Hepatocyte (in vitro differentiated cells): ENCODE data around the gene RPA3. TPM values are rescaled to one million over a fixed set of nuclear protein-coding genes. Genes with fewer than 3 reads are reported as not detected.
A peak's percentile ranks its signal among the peaks of the same experiment; 100 is the strongest.

Experiments
- DNase-seq: peaks from one replicate; pipeline ENCODE4 v3.0.0-alpha.2; 2016; ENCODE audit warnings: low spot score
- H2AFZ ChIP-seq: fragments of 200-600 bp; sonication (generic); 2 replicates; pipeline ENCODE4 v1.6.0; 2016; ENCODE audit warnings: antibody characterized with exemption, mild to moderate bottlenecking
- H3K27ac ChIP-seq: fragments of 200-600 bp; sonication (generic); 2 replicates; pipeline ENCODE4 v1.5.1; 2016; ENCODE audit warnings: mild to moderate bottlenecking
- H3K27me3 ChIP-seq: fragments of 200-600 bp; sonication (generic); 2 replicates; pipeline ENCODE4 v1.6.1; 2016
- H3K36me3 ChIP-seq: fragments of 200-600 bp; sonication (generic); replicated peaks from 2 replicates; pipeline ENCODE4 v1.5.1; 2016; ENCODE audit warnings: low read depth; ENCODE audit not compliant: insufficient read depth
- H3K4me1 ChIP-seq: fragments of 200-600 bp; sonication (generic); 2 replicates; pipeline ENCODE4 v1.5.1; 2016; ENCODE audit warnings: mild to moderate bottlenecking, moderate library complexity; ENCODE audit not compliant: insufficient read depth
- H3K4me2 ChIP-seq: fragments of 200-600 bp; sonication (generic); 2 replicates; pipeline ENCODE4 v1.6.0; 2016
- H3K4me3 ChIP-seq: fragments of 200-600 bp; sonication (generic); 2 replicates; pipeline ENCODE4 v1.5.1; 2016; ENCODE audit warnings: mild to moderate bottlenecking
- H3K79me2 ChIP-seq: fragments of 200-600 bp; sonication (generic); 2 replicates; pipeline ENCODE4 v1.6.0; 2017; ENCODE audit warnings: mild to moderate bottlenecking
- H3K9me2 ChIP-seq: fragments of 200-600 bp; sonication (generic); replicated peaks from 2 replicates; pipeline ENCODE4 v1.6.0; 2017; ENCODE audit warnings: mild to moderate bottlenecking; ENCODE audit not compliant: insufficient read depth
- H3K9me3 ChIP-seq: fragments of 200-600 bp; sonication (generic); 2 replicates; pipeline ENCODE4 v1.5.1; 2016; ENCODE audit warnings: low read depth, mild to moderate bottlenecking
- H4K20me1 ChIP-seq: fragments of 200-600 bp; sonication (generic); 2 replicates; pipeline ENCODE4 v1.6.0; 2016; ENCODE audit warnings: mild to moderate bottlenecking; ENCODE audit not compliant: insufficient read depth, poor library complexity, severe bottlenecking
- EZH2 ChIP-seq: fragments of 200-600 bp; sonication (generic); IDR thresholded peaks from 2 replicates; pipeline ENCODE4 v1.6.1; 2016; ENCODE audit warnings: antibody characterized with exemption, mild to moderate bottlenecking, borderline replicate concordance
- EZH2phosphoT487 ChIP-seq: fragments of 200-600 bp; sonication (generic); IDR thresholded peaks from one replicate; pipeline ENCODE4 v1.6.1; 2018; ENCODE audit warnings: antibody characterized with exemption, mild to moderate bottlenecking, low read depth, moderate library complexity; ENCODE audit not compliant: unreplicated experiment, severe bottlenecking
- WGBS: methylation state at CpG from one replicate; pipeline ENCODE4 v1.1.6; 2016; ENCODE audit warnings: low lambda C conversion rate; ENCODE audit errors: missing lambda C conversion rate; 5-methylcytosine and 5-hydroxymethylcytosine counted together
- polyA plus RNA-seq: library from polyadenylated mRNA; unstranded; fragments of >200 nt; fragmentation: Nextera tagmentation; extraction: Ambion mirVana; gene quantifications from 2 replicates; pipeline ENCODE4 v1.2.1, GENCODE V29; 2016
- total RNA-seq: library from RNA; depleted of rRNA; stranded (reverse); fragments of >200 nt; gene quantifications from 2 replicates; pipeline ENCODE4 v1.2.3, GENCODE V29; 2014
- TF ChIP-seq, protein P1 (sequence below): fragments of 200-600 bp; sonication (generic); IDR thresholded peaks from 2 replicates; pipeline ENCODE4 v1.5.1; 2016; ENCODE audit warnings: antibody characterized with exemption, mild to moderate bottlenecking; ENCODE audit not compliant: poor library complexity

Gene RPA3
- total and polyA plus RNA-seq, 2 experiments from 2014 or later: 17.3 to 38.2 TPM

DNA sequence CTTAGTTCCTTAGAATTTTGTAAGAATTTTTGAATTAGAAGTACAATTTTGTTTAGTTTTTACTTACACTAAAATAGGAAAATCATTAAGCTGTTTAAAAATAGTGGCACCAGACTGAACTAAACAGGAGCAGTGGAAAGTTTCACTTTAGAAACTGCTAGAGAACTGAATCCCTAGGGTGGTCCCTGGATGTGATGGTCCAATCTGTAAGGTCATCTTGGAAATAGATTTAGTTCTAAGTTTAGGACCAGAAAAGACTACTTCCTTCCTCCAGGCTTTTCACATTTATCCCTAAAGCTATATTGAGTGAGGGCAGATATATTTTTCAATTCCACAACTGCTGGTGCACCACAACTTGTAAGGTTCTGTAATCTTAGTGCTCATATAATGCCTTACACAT, 19.0 kb downstream of the RPA3 start:
- H3K27me3 ChIP-seq: no peaks in the 10 kb centered on the region
- no peaks in the 10 kb centered on the region for H3K36me3 ChIP-seq
- DNase-seq: no peak
- peaks cover 10% of the 10 kb centered on the region for H3K79me2 ChIP-seq
- H2AFZ ChIP-seq: no peak overlapping the region
- H3K27ac ChIP-seq: no peak overlapping the region
- no peak overlapping the region for H3K4me3 ChIP-seq
- no peaks in the 10 kb centered on the region for H3K9me3 ChIP-seq
- H3K4me1 ChIP-seq: peaks cover 14% of the 10 kb centered on the region
- TF ChIP-seq, protein P1, sequence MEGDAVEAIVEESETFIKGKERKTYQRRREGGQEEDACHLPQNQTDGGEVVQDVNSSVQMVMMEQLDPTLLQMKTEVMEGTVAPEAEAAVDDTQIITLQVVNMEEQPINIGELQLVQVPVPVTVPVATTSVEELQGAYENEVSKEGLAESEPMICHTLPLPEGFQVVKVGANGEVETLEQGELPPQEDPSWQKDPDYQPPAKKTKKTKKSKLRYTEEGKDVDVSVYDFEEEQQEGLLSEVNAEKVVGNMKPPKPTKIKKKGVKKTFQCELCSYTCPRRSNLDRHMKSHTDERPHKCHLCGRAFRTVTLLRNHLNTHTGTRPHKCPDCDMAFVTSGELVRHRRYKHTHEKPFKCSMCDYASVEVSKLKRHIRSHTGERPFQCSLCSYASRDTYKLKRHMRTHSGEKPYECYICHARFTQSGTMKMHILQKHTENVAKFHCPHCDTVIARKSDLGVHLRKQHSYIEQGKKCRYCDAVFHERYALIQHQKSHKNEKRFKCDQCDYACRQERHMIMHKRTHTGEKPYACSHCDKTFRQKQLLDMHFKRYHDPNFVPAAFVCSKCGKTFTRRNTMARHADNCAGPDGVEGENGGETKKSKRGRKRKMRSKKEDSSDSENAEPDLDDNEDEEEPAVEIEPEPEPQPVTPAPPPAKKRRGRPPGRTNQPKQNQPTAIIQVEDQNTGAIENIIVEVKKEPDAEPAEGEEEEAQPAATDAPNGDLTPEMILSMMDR: no peak
- H3K9me2 ChIP-seq: no peaks in the 10 kb centered on the region
- no peak overlapping the region for H3K4me2 ChIP-seq
- H4K20me1 ChIP-seq: no peaks in the 10 kb centered on the region

DNA sequence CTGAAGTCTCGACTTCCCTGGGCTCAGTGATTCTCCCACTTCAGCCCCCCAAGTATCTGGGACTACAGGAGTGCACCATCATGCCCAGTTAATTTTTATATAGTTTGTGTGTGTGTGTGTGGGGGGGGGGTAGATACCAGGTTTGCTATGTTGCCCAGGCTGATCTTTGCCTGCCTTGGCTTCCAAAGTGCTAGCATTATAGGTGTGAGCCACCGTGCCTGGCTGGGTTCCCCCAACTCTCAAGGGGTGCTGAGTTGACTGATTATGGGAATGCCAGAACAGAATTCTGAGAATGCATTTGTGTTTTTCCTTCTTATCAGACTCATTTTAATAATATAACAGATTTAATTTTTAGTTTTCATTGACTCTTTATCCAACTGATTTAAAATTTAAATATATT, 19.5 kb downstream of the RPA3 start:
- no peaks in the 10 kb centered on the region for H3K9me3 ChIP-seq
- no peak for DNase-seq
- H3K27me3 ChIP-seq: no peaks in the 10 kb centered on the region
- H3K4me2 ChIP-seq: no peak overlapping the region
- no peak overlapping the region for H2AFZ ChIP-seq
- TF ChIP-seq, protein P1: no peak
- no peak for TF ChIP-seq EZH2phosphoT487
- TF ChIP-seq EZH2: no peak
- no peaks in the 10 kb centered on the region for H4K20me1 ChIP-seq
- WGBS: 94% methylated on average over 2 of the region's 2 CpGs
- H3K9me2 ChIP-seq: no peaks in the 10 kb centered on the region
- no peaks in the 10 kb centered on the region for H3K36me3 ChIP-seq
- H3K79me2 ChIP-seq: peaks cover 10% of the 10 kb centered on the region
- no peak overlapping the region for H3K4me3 ChIP-seq
- peaks cover 14% of the 10 kb centered on the region for H3K4me1 ChIP-seq
- H3K27ac ChIP-seq: no peak overlapping the region

DNA sequence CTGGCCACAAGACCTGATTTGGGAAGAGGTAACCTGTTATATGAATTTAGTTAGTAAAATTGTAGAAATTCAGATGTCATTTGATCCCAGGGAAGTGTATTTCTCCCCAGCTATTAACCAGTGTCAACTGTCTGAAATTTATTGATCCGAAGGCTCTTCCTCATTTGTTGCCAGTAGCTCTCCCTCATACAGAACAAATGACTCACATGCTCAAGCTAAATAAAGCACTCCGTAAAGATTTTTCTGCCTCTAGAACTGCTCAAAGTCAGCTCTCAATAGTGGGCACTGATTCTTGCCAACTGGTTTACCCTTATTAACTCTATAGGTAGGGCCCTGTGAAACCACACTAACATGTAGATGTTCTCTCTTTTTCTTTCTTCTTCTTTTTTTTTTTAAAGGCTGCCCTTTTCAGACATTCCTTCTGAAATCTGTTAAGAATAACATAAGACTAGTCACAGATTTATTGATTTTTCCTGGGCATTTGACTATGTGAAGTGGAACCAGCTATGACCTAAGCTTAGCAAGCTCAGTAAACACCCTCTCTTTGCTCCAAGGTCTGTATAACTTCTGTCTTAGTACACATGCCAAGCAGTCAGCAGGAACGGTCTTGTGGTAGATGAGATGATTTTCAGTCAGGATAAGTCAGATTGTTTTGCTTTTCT, 21.8 kb downstream of the RPA3 start:
- Histone ChIP-seq H3K4me1 (peaks cover 9% of the 10 kb centered on the region), H4K20me1 (no peaks in the 10 kb centered on the region), H3K4me2 (peak overlapping the region; percentile 60), H3K36me3 (no peaks in the 10 kb centered on the region), H3K4me3 (no peak overlapping the region), H3K27me3 (no peaks in the 10 kb centered on the region), H3K9me3 (no peaks in the 10 kb centered on the region), H3K79me2 (peaks cover 6% of the 10 kb centered on the region), H2AFZ (no peak overlapping the region), H3K27ac (peak overlapping the region; percentile 67), H3K9me2 (no peaks in the 10 kb centered on the region)
- TF ChIP-seq EZH2phosphoT487 (no peak), EZH2 (no peak)
- TF ChIP-seq, protein P1: no peak
- WGBS: 50% methylated on average over 3 of the region's 3 CpGs
- DNase-seq: peak; percentile 12
